ENCODE measurements around the gene ERN2. TPM values are rescaled to one million over a fixed set of nuclear protein-coding genes. Genes with fewer than 3 reads are reported as not detected.

Gene ERN2
- total and polyA plus RNA-seq, 2 of the 13 experiments (the other 11 are each of a cell fraction or from before 2014, with no cell fraction given) = 2.2 to 3.5 TPM

DNA sequence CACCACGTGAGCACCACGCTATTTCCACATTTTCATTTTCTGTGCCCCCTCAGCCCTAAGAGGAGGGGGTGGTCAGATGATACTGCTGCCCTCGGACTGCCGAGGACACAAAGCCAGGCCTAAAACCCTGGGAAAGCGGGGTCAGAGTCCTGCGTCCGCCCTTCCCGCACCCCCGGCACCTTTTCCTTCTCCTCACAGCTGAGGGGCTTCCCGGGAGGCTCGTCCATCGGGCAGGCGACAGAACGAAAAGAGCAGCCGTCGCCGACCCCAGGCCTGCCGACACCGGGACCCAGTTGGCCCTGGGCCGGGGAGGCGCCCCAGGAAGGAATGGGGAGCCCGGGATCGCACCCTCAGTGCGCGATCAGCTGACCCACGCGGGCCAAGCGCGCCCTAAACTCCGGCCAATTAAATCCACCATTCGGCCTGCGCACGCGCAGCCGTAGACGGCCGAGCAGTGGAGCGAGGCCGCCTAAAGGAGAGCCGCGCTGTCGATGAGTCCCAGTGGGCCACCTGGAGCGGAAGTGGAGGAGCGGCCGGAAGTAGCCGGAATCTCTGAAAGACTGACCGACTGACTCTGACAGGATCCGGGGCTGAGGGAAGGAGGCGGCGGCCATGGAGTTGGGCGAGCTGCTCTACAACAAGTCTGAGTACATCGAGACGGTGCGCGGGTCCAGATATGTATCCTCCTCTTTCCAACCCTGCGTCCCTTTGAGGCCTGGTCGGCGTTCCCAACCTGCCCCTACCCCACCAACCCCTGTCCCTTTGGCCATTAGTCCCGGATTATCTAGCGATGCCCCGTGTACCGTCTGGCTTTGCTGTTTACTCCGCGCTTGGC, 71.9 kb downstream of the ERN2 start, which contains the start of the genes DCTN5 and PALB2 (continued):
- TF ChIP-seq, protein P1, sequence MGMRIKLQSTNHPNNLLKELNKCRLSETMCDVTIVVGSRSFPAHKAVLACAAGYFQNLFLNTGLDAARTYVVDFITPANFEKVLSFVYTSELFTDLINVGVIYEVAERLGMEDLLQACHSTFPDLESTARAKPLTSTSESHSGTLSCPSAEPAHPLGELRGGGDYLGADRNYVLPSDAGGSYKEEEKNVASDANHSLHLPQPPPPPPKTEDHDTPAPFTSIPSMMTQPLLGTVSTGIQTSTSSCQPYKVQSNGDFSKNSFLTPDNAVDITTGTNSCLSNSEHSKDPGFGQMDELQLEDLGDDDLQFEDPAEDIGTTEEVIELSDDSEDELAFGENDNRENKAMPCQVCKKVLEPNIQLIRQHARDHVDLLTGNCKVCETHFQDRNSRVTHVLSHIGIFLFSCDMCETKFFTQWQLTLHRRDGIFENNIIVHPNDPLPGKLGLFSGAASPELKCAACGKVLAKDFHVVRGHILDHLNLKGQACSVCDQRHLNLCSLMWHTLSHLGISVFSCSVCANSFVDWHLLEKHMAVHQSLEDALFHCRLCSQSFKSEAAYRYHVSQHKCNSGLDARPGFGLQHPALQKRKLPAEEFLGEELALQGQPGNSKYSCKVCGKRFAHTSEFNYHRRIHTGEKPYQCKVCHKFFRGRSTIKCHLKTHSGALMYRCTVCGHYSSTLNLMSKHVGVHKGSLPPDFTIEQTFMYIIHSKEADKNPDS (CRISPR knock-in tag; IDR thresholded peaks at IDR 0.05) = 0 out of 2 replicates have a peak, but pooled peaks have one; percentile 65
- TF ChIP-seq HDAC2 (CRISPR knock-in tag; IDR thresholded peaks at IDR 0.05) (peak; percentile 80), ZNF496 (CRISPR knock-in tag; IDR thresholded peaks at IDR 0.05; ENCODE audit: insufficient replicate concordance) (no peak), ASH2L (IDR thresholded peaks at IDR 0.05; ENCODE audit: insufficient read length, low read depth, low read length) (peak; percentile 95), KLF16 (CRISPR knock-in tag; IDR thresholded peaks at IDR 0.05) (peak; percentile 85 to 97), ZNF577 (CRISPR knock-in tag; IDR thresholded peaks at IDR 0.05; ENCODE audit: borderline replicate concordance, low read depth) (no peak), NFYC (CRISPR knock-in tag; IDR thresholded peaks at IDR 0.05) (peak; percentile 98), ETV6 (CRISPR knock-in tag; conservative IDR thresholded peaks at IDR 0.05) (peak; percentile 79; the same call in 1 of the 2 replicates), PHF5A (CRISPR knock-in tag; IDR thresholded peaks at IDR 0.05; ENCODE audit: low read depth, unreplicated experiment) (peak; percentile 97), HHEX (CRISPR knock-in tag; IDR thresholded peaks at IDR 0.05) (peak; percentile 39; the same call in 1 of the 2 replicates), ZNF629 (CRISPR knock-in tag; conservative IDR thresholded peaks at IDR 0.05) (peak; percentile 52), SMYD3 (CRISPR knock-in tag; IDR thresholded peaks at IDR 0.05) (peak; percentile 97)
- TF ChIP-seq, protein P2, sequence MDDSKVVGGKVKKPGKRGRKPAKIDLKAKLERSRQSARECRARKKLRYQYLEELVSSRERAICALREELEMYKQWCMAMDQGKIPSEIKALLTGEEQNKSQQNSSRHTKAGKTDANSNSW (CRISPR knock-in tag; IDR thresholded peaks at IDR 0.05; ENCODE audit: borderline replicate concordance) = 0 out of 2 replicates have a peak, but pooled peaks have one; percentile 24
- TF ChIP-seq, protein P3, sequence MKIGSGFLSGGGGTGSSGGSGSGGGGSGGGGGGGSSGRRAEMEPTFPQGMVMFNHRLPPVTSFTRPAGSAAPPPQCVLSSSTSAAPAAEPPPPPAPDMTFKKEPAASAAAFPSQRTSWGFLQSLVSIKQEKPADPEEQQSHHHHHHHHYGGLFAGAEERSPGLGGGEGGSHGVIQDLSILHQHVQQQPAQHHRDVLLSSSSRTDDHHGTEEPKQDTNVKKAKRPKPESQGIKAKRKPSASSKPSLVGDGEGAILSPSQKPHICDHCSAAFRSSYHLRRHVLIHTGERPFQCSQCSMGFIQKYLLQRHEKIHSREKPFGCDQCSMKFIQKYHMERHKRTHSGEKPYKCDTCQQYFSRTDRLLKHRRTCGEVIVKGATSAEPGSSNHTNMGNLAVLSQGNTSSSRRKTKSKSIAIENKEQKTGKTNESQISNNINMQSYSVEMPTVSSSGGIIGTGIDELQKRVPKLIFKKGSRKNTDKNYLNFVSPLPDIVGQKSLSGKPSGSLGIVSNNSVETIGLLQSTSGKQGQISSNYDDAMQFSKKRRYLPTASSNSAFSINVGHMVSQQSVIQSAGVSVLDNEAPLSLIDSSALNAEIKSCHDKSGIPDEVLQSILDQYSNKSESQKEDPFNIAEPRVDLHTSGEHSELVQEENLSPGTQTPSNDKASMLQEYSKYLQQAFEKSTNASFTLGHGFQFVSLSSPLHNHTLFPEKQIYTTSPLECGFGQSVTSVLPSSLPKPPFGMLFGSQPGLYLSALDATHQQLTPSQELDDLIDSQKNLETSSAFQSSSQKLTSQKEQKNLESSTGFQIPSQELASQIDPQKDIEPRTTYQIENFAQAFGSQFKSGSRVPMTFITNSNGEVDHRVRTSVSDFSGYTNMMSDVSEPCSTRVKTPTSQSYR (CRISPR knock-in tag; IDR thresholded peaks at IDR 0.05; ENCODE audit: borderline replicate concordance) = peak; percentile 64; the same call in 1 of the 2 replicates
- TF ChIP-seq, protein P4, sequence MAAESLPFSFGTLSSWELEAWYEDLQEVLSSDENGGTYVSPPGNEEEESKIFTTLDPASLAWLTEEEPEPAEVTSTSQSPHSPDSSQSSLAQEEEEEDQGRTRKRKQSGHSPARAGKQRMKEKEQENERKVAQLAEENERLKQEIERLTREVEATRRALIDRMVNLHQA (CRISPR knock-in tag; IDR thresholded peaks at IDR 0.05) = 0 out of 2 replicates have a peak, but pooled peaks have one; percentile 71
- TF ChIP-seq, protein P5, sequence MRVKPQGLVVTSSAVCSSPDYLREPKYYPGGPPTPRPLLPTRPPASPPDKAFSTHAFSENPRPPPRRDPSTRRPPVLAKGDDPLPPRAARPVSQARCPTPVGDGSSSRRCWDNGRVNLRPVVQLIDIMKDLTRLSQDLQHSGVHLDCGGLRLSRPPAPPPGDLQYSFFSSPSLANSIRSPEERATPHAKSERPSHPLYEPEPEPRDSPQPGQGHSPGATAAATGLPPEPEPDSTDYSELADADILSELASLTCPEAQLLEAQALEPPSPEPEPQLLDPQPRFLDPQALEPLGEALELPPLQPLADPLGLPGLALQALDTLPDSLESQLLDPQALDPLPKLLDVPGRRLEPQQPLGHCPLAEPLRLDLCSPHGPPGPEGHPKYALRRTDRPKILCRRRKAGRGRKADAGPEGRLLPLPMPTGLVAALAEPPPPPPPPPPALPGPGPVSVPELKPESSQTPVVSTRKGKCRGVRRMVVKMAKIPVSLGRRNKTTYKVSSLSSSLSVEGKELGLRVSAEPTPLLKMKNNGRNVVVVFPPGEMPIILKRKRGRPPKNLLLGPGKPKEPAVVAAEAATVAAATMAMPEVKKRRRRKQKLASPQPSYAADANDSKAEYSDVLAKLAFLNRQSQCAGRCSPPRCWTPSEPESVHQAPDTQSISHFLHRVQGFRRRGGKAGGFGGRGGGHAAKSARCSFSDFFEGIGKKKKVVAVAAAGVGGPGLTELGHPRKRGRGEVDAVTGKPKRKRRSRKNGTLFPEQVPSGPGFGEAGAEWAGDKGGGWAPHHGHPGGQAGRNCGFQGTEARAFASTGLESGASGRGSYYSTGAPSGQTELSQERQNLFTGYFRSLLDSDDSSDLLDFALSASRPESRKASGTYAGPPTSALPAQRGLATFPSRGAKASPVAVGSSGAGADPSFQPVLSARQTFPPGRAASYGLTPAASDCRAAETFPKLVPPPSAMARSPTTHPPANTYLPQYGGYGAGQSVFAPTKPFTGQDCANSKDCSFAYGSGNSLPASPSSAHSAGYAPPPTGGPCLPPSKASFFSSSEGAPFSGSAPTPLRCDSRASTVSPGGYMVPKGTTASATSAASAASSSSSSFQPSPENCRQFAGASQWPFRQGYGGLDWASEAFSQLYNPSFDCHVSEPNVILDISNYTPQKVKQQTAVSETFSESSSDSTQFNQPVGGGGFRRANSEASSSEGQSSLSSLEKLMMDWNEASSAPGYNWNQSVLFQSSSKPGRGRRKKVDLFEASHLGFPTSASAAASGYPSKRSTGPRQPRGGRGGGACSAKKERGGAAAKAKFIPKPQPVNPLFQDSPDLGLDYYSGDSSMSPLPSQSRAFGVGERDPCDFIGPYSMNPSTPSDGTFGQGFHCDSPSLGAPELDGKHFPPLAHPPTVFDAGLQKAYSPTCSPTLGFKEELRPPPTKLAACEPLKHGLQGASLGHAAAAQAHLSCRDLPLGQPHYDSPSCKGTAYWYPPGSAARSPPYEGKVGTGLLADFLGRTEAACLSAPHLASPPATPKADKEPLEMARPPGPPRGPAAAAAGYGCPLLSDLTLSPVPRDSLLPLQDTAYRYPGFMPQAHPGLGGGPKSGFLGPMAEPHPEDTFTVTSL (CRISPR knock-in tag; IDR thresholded peaks at IDR 0.05; ENCODE audit: borderline replicate concordance) = peak; percentile 27; the same call in 1 of the 2 replicates

Data from HepG2 (cell line).